GM21723 (cell line): Measurements from ENCODE around the gene SLC35E2B.
"Not testable (repeated sequence)": the region's sequence is repeated elsewhere in the genome, so short reads cannot be mapped to it uniquely, and the experiment has no call there.

Source experiments
- ATAC-seq: cut with Tn5 transposase; IDR thresholded peaks from one replicate; pipeline ENCODE4 v1.9.1; 2021; ENCODE audit warnings: mild to moderate bottlenecking, moderate library complexity; ENCODE audit not compliant: unreplicated experiment

SLC35E2B gene

DNA sequence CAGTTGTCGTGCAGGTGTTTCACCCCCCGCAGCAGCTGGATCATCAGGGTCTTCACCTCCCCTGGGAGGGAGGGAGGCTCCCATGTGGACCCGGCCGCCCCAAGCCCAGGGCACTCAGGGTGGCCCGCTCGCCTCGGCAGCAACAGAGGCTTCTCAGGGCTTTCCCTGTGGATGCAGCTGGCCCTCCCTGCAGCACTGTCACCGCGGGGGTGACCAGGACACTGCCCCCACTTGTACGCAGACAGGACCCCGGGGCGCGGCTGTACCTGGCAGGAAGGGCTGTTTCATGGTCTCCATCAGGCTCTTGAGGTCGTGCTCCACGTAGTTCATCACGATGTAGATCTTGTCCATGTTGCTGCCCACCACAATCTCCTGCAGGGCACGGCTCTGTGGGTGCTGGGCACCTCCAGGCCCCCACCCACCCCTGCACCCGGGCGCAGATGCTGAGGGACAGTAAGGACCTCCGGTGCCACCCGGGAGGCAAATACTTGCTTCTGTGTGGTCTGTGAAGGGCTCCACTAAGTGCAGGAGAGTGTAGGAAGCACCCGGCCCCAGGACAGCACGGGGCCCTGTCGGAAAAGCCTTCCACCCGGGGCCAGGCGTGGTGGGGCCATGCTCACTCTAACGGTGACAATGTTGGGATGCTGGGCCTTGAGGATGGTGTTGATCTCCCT lies 11.8 kb upstream of the SLC35E2B start:
- ATAC-seq: not testable (repeated sequence)

- ATAC-seq: no peak
Observed at GRCh38 chr1:1703796-1704195, 11.2 kb upstream of the SLC35E2B start.

- not testable (repeated sequence) for ATAC-seq
Observed at GRCh38 chr1:1702506-1702905, 9.9 kb upstream of the SLC35E2B start.

GRCh38 chr1:1700557-1700956 lies 8.0 kb upstream of the SLC35E2B start:
- not testable (repeated sequence) for ATAC-seq

DNA sequence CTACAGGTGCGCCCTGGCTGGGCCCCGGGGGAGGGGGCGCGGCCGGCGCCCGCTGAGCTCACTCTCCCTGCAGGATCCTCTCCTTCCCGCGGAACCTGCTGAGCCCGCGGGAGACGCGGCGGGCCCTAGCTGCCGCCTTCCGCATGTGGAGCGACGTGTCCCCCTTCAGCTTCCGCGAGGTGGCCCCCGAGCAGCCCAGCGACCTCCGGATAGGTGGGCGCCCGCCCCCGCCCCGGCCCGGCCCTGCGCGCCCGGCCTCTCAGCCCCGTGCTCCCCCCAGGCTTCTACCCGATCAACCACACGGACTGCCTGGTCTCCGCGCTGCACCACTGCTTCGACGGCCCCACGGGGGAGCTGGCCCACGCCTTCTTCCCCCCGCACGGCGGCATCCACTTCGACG lies 7.5 kb upstream of the SLC35E2B start:
- ATAC-seq: not testable (repeated sequence)

DNA sequence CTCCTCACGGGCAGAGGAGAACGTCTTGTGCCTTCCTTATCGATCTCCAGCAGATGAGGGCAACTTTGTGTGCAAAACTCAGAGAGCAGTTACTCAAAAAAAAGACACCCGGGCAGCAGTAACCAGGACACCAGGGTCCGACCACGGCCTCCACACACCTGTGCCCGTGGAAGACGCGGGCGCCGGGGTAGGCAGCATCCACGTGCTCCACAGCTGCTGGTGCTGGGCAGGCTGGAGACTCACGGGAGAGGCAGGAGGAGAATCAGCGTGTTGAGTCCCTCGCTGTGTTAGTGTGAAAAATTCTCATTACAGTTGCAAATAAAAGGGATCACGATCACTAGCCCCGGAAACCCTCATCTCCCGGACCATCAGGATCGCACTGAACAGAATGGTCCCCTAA lies 6.5 kb upstream of the SLC35E2B start:
- not testable (repeated sequence) for ATAC-seq

DNA sequence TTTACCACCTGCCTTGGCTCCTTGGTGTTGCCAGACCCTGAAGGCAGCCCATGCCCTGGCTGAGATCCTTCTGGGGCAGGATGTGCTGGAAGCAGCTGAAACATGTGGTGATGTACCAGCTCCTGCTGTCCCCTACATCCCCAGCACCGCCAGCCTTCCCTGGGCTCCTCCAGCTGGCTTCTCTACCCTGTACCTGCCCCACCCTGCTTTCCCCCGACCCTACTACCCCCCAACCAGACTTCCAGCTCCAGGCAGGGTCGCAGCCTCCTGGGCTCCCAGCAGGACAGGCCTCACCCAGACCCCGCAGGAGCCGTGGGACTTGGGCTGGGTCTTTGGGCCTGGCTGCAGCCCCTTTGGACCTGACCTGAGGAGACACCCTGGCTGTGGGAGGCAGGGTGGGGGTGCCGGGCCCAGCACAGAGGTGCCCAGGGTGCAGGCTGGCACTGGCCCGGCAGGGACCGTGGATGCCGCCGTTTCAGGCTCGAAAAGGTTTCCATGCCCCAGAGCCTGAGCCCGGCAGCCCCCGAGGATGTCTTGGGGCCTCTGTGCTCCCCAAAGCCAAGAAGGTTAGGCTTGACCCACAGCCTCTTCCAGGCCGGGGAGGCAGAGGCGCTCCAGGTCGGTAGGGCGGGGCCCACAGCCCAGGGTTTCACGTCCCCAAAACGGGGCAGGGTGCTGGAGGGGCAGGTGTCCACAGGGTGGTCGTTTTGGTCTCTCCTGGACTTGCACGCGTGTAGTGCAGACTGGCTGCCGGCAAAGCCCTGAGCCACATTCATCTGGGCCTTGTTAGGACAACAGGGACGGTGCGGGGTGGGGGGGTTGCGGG lies 5.0 kb upstream of the SLC35E2B start:
- not testable (repeated sequence) for ATAC-seq

GRCh38 chr1:1696431-1697357 lies 4.1 kb upstream of the SLC35E2B start:
- not testable (repeated sequence) for ATAC-seq

GRCh38 chr1:1692324-1692713 lies 276 bp downstream of the SLC35E2B start:
- peak; percentile 41 for ATAC-seq

- not testable (repeated sequence) for ATAC-seq
Observed at GRCh38 chr1:1691443-1691842, 1.2 kb downstream of the SLC35E2B start.

DNA sequence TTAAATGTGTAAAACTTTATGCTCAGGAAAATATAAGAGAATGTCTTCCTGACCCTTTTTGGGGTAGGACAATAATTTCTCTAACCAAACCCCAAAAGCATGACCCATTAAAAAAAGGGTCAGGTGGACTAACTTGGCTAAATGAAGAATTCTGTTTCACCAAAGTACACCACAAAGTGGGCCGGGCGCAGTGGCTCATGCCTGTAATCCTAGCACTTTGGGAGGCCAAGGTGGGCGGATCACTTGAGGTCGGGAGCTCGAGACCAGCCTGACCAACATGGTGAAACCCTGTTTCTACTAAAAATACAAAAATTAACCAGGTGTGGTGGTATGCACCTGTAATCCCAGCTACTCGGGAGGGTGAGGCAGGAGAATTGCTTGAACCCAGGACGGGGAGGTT lies 3.1 kb downstream of the SLC35E2B start:
- not testable (repeated sequence) for ATAC-seq

DNA sequence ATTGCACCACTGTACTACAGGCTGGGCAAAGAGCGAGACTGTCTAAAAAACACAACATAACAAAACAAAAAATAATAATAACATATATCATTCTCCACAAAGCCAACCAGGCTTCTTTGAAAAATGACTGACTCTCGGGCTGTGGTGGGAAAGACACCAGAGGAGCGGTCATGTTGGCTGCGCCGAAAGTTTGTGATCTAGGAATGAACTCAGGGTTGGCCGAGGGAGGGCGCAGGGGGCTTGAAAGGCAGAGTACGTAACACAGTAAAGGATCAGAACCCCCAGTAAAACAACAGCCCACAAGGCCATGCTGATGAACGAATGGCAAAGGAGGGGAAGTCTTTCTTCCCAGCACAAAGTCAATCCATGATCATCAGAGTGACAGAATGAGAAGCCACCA lies 4.7 kb downstream of the SLC35E2B start:
- no peak for ATAC-seq

- no peak for ATAC-seq
Observed at GRCh38 chr1:1684031-1684681, 8.4 kb downstream of the SLC35E2B start.

- no peak for ATAC-seq
Observed at GRCh38 chr1:1683104-1683905, 9.3 kb downstream of the SLC35E2B start.

DNA sequence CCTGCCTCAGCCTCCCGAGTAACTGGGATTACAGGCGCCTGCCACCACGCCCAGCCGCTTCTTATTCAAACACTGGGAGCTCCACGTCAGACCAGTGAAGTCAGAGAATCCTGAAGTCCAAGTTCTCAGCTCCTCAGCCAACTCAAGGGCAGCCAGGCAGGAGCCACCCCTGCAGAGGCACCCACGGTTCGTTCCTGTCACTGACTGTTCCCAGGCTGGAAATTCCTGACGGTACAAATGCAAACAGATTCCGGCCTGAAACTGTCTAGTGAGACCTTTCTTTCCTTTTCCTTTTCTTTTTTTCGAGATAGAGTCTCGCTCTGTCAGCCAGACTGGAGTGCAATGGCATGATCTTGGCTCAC lies 11.7 kb downstream of the SLC35E2B start:
- no peak for ATAC-seq

DNA sequence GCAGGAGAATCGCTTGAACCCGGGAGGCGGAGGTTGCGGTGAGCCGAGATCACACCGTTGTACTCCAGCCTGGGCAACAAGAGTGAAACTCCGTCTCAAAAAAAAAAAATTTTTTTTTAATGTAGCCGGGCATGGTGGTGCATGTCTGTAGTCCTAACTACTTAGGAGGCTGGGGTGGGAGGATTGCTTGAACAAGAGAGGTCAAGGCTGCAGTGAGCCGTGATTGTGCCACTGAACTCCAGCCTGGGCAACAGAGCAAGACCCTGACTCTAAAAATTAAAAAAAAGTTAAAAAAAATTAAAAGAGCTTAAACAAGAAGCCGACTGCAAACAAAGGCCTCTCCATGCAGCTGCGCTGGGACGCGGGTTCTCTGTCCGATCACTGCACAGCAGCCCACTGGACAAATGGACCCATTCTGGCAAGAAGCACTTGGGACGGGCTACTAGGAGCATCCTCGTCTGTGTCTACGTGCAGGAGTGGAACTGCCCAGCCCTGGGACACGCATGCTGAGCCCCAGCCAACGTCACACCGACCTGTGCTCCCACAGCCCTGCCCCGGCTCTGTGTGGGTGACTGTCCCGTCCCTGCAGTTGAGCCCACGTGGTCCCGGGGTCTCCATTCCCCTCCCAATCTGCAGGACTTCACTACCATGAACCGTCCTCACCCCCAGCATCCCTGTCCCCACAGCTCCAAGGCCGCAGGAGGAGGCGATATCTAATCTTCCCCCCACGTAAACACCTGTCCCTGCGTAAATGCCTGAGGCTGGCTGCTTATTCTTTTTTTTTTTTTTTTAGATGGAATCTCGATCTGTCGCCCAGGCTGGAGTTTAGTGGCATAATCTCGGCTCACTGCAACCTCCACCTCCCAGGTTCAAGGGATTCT lies 12.3 kb downstream of the SLC35E2B start:
- no peak for ATAC-seq

- ATAC-seq: peak; percentile 28
Observed at GRCh38 chr1:1678581-1679380, 13.8 kb downstream of the SLC35E2B start.
